Common myeloid progenitor, CD34-positive (primary cell): ENCODE data around the gene TNNC2.

Source experiments
- CTCF ChIA-PET: fragments of 350-600 bp; sonication (Branson Sonifier 250); formaldehyde crosslinking; loops from one replicate; lab custom pipeline; 2021; ENCODE audit warnings: antibody characterized with exemption; lab: Charles Lee
- POLR2A ChIA-PET: fragments of 350-600 bp; sonication (Branson Sonifier 250); formaldehyde crosslinking; loops from one replicate; lab custom pipeline; 2021; ENCODE audit warnings: antibody characterized with exemption; lab: Charles Lee
- DNase-seq, 3 donors: peaks; one replicate each; pipeline versions ENCODE4 v3.0.0 to v3.0.0-alpha.2; 2013
- H3K27ac ChIP-seq, 2 experiments: 1 replicate in 1 of 2; 2 replicates in 1 of 2; pipeline ENCODE4 v1.7.0; 2013; ENCODE audit warnings: inconsistent platforms in 2 of 2, low read length in 2 of 2, mild to moderate bottlenecking in 2 of 2, low read depth in 1 of 2, moderate library complexity in 1 of 2; ENCODE audit not compliant: severe bottlenecking in 2 of 2, insufficient read depth in 1 of 2, poor library complexity in 1 of 2
- H3K27me3 ChIP-seq, 5 experiments: replicated peaks in 2 of 5; 1 replicate in 3 of 5; 2 replicates in 2 of 5; pipeline versions ENCODE4 v1.6.1 to v1.7.0; 2013; ENCODE audit warnings: low read length in 4 of 5, mild to moderate bottlenecking in 2 of 5, moderate library complexity in 2 of 5, inconsistent platforms in 1 of 5; ENCODE audit not compliant: insufficient read depth in 5 of 5, control insufficient read depth in 4 of 5
- H3K36me3 ChIP-seq, 4 experiments: 1 replicate in 2 of 4; 2 replicates in 2 of 4; pipeline versions ENCODE4 v1.6.1 to v1.7.0; 2013; ENCODE audit warnings: low read length in 3 of 4, control low read depth in 1 of 4, mild to moderate bottlenecking in 1 of 4; ENCODE audit not compliant: control insufficient read depth in 4 of 4, insufficient read depth in 4 of 4
- H3K4me1 ChIP-seq, 4 experiments: 1 replicate in 3 of 4; 2 replicates in 1 of 4; pipeline versions ENCODE4 v1.6.1 to v1.7.1; 2013; ENCODE audit warnings: low read length in 3 of 4, mild to moderate bottlenecking in 3 of 4, control low read depth in 1 of 4, inconsistent platforms in 1 of 4, moderate library complexity in 1 of 4; ENCODE audit not compliant: control insufficient read depth in 4 of 4, insufficient read depth in 4 of 4; ENCODE audit errors: control extremely low read depth in 1 of 4
- H3K4me3 ChIP-seq, 7 experiments: 1 replicate in 4 of 7; 2 replicates in 3 of 7; pipeline versions ENCODE4 v1.5.1 to v1.7.0; 2013; ENCODE audit warnings: mild to moderate bottlenecking in 7 of 7, low read length in 6 of 7, moderate library complexity in 6 of 7, inconsistent platforms in 2 of 7, low read depth in 2 of 7, control low read depth in 1 of 7; ENCODE audit not compliant: insufficient read depth in 4 of 7, control insufficient read depth in 1 of 7; ENCODE audit errors: extremely low read depth in 1 of 7
- H3K9me3 ChIP-seq, 5 experiments: 1 replicate in 4 of 5; 2 replicates in 1 of 5; pipeline versions ENCODE4 v1.6.1 to v1.7.1; 2013; ENCODE audit warnings: low read length in 4 of 5, mild to moderate bottlenecking in 2 of 5, inconsistent platforms in 1 of 5, low read depth in 1 of 5, moderate library complexity in 1 of 5; ENCODE audit not compliant: control insufficient read depth in 4 of 5, insufficient read depth in 2 of 5; ENCODE audit errors: control extremely low read depth in 1 of 5
- WGBS: methylation state at CpG from one replicate; pipeline ENCODE4 v1.1.5; 2013; ENCODE audit not compliant: insufficient coverage; 5-methylcytosine and 5-hydroxymethylcytosine counted together

Gene TNNC2

DNA sequence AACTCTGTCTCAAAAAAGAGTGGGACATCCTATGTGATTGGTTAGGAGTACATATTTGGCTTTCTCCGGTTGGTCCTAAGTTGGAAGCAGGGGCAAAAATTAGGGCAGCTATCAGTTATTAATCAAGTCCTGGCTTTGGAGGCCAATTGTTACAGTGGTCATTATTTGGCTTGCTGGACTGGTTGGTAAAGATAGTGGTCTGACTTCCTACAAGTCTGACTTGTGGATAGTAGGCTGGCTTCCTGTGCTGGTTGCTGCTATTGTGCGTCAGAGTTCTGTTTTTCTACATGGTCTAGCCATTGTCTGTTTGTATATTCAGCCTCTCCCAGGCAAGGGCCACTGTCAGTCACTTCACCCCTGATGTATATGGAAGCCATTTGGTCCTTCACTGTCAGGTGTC, 23.1 kb upstream of the TNNC2 start:
- Histone ChIP-seq H3K4me3 (no peak overlapping the region), H3K9me3 (no peaks in the 10 kb centered on the region), H3K4me1 (peaks cover 0 to 2% (median 0%) of the 10 kb centered on the region in 4 experiments), H3K27ac (no peak overlapping the region), H3K36me3 (peaks cover 5 to 67% (median 39%) of the 10 kb centered on the region in 4 experiments), H3K27me3 (no peaks in the 10 kb centered on the region)
- no peak for DNase-seq
- CTCF ChIA-PET, result interaction anchor here (1.7 to 1.9 kb wide), 2 partner anchors 10 to 40 kb away, joined by 4 to 8 read pairs; no protein-coding TSS in a partner anchor
- WGBS, result 100% methylated on average over 1 of the region's 2 CpGs
- POLR2A ChIA-PET, result no interaction called here

DNA sequence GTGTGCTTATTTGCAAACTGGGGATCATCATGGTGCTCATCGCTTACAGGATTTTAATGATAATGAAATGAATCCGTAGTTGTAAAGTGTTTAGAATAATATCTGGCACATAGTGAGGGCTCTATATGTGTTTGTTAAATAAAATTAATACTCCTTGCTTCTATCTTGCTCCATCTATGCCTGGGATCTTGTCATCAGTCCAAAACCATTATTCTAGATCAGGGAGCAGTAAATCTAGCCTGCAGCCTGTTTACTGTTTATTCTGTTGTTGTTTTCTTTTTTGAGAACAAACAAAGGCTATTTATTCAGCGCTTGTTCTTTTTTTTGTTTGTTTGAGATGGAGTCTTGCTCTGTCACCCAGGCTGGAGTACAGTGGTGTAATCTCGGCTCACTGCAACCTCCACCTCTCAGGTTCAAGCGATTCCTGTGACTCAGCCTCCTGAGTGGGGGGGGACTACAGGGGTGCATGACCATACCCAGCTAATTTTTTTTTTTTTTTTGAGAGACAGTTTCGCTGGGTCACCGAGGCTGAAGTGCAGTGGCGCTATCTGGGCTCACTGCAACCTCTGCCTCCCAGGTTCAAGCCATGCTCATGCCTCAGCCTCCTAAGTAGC, 22.0 kb upstream of the TNNC2 start:
- POLR2A ChIA-PET, result interaction anchor here (0.6 kb wide), 1 partner anchor 47 kb away, joined by 3 read pairs; no protein-coding TSS in a partner anchor
- no peaks in the 10 kb centered on the region for H3K9me3 ChIP-seq
- no peak for DNase-seq
- no peak overlapping the region for H3K4me3 ChIP-seq
- no peaks in the 10 kb centered on the region for H3K27me3 ChIP-seq
- CTCF ChIA-PET, result interaction anchor here (1.0 to 1.9 kb wide), 2 partner anchors 9 to 19 kb away, joined by 4 to 8 read pairs; no protein-coding TSS in a partner anchor
- 100% methylated on average over 2 of the region's 8 CpGs for WGBS
- H3K4me1 ChIP-seq, result no peaks in the 10 kb centered on the region
- H3K36me3 ChIP-seq, result peaks cover 6 to 73% (median 41%) of the 10 kb centered on the region in 4 experiments
- no peak overlapping the region for H3K27ac ChIP-seq

DNA sequence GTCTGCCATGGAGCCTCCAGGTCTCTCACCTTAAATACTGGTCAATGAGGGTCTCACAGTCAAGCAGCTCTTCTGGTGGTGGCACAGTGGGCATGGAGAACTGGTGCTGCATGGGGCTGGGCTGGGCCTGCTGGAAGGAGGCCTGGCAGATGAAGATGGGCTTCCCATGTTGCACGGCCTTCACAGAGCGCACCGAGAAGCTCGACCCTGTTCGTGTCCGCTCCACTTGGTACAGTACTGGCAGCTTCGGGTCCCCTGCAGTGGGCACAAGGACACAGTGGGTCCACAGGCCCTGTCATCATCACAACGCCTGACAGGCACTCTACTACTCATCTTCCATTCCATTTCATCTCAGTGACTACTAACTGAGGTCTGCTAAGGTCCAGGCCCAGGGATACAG, 21.3 kb upstream of the TNNC2 start:
- POLR2A ChIA-PET, result interaction anchor here (0.6 kb wide), 1 partner anchor 47 kb away, joined by 3 read pairs; no protein-coding TSS in a partner anchor
- 95% methylated on average over 8 of the region's 8 CpGs for WGBS

DNA sequence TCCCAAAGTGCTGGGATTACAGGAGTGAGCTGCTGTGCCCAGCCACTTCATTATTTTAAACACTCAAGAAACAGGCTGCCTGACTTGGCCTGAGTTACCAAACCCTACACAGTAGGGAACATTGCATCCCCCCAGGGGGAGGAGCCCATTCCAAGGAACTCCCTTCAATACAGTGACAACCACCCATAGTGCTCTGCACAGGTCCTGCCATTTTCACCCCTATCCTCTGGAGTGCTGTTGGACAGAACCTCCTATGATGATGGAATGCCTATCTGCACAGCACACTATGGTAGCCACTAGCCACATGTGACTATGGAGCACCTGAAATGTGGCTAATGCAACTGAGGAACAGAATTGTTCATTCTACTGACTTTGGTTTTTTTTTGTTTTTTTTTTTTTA, 18.3 kb upstream of the TNNC2 start:
- POLR2A ChIA-PET, result no interaction called here
- CTCF ChIA-PET, result interaction anchor here (2.0 kb wide), 1 partner anchor 46 kb away, joined by 7 read pairs; no protein-coding TSS in a partner anchor
- H3K27ac ChIP-seq, result no peak overlapping the region
- H3K36me3 ChIP-seq, result peaks cover 12 to 71% (median 43%) of the 10 kb centered on the region in 4 experiments
- no peaks in the 10 kb centered on the region for H3K27me3 ChIP-seq
- peaks cover 3 to 15% (median 10%) of the 10 kb centered on the region in 4 experiments for H3K4me1 ChIP-seq
- H3K4me3 ChIP-seq, result no peak overlapping the region
- H3K9me3 ChIP-seq, result no peaks in the 10 kb centered on the region
- DNase-seq, result no peak

More for the DNA sequence above, 21.3 kb upstream of the TNNC2 start:
- DNase-seq, result no peak
- H3K36me3 ChIP-seq, result peaks cover 11 to 77% (median 45%) of the 10 kb centered on the region in 4 experiments
- no peak overlapping the region for H3K27ac ChIP-seq
- H3K4me1 ChIP-seq, result peaks cover 0 to under 1% (median 0%) of the 10 kb centered on the region in 4 experiments
- H3K9me3 ChIP-seq, result no peaks in the 10 kb centered on the region
- H3K27me3 ChIP-seq, result no peaks in the 10 kb centered on the region
- CTCF ChIA-PET, result interaction anchor here (0.8 kb wide), 1 partner anchor 20 kb away, joined by 3 read pairs; no protein-coding TSS in a partner anchor
- H3K4me3 ChIP-seq, result no peak overlapping the region

DNA sequence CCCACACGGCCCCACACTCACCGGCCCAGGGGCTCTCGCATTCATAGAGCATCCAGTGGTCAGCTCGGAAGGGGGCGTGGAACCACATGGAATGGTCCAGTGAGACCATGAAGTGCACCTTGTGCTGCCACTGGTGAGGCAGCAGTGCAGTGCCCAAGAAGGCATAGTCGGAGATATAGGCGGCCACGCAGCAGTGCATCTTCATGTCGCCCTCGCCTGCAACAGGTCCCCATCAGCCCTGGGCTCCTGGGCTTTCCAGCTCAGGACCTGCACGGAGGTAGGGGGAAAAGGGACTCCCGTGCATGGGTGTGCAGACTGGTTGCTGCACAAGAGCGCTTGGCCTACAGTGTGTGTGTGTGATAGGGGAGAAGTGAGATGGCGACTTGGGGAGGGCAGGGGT, 16.4 kb upstream of the TNNC2 start:
- Histone ChIP-seq H3K27ac (no peak overlapping the region), H3K36me3 (peaks cover 12 to 54% (median 40%) of the 10 kb centered on the region in 4 experiments), H3K4me3 (no peak overlapping the region), H3K27me3 (no peaks in the 10 kb centered on the region), H3K4me1 (peaks cover 3 to 15% (median 10%) of the 10 kb centered on the region in 4 experiments), H3K9me3 (no peaks in the 10 kb centered on the region)
- no peak for DNase-seq
- 98% methylated on average over 11 of the region's 14 CpGs for WGBS
- CTCF ChIA-PET, result interaction anchor here (1.2 to 2.0 kb wide), 2 partner anchors 9 to 44 kb away, joined by 4 to 7 read pairs; no protein-coding TSS in a partner anchor
- POLR2A ChIA-PET, result no interaction called here

DNA sequence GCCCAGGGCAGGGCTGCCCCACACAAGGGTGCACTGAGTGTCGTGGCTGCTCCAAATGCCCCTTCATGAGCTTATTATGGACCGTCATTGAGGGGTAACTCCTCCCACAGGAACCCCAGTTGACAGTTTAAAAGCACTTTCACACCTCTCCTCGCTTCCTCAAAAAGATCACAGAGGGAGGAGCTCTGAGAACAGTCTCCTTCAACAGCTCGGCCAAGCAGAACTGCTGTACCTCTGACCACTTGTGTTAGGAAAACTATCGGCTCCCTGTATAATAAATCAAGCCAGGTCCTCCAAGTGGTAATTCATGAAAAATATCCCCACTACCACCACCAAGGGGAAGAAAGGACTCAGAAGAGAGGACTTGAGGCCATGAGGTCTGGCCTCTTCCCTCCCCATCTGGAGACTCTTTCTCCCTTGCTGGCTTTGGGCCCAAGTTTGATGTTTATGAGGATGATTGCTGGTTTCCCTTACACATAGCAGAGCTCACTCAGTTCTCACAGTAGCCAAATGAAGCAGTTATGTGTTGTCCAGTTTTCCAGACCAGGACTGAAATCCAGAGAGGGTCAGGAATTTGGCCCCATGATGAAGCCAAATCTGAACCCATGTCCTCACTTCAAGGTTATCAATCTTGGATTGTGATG, 15.2 kb upstream of the TNNC2 start:
- CTCF ChIA-PET, result interaction anchor here (0.6 to 4.0 kb wide), 8 partner anchors 10 to 859 kb away, joined by 3 to 24 read pairs (median 4); partner anchors contain the start of gene TNNC2
- H3K27ac ChIP-seq, result peak overlapping the region; percentile 37 to 54
- no peaks in the 10 kb centered on the region for H3K27me3 ChIP-seq
- DNase-seq, result peak; percentile 32 to 86 (median 81)
- no peaks in the 10 kb centered on the region for H3K9me3 ChIP-seq
- POLR2A ChIA-PET, result interaction anchor here (0.6 kb wide), 1 partner anchor 43 kb away, joined by 3 read pairs; no protein-coding TSS in a partner anchor
- peaks cover 12 to 49% (median 33%) of the 10 kb centered on the region in 4 experiments for H3K36me3 ChIP-seq
- peaks cover 3 to 15% (median 10%) of the 10 kb centered on the region in 4 experiments for H3K4me1 ChIP-seq
- WGBS, result 3% methylated on average over 5 of the region's 5 CpGs
- no peak overlapping the region for H3K4me3 ChIP-seq
